B cell (primary cell): ENCODE results near the gene STAC. TPM values are rescaled to one million over a fixed set of nuclear protein-coding genes. Genes with fewer than 3 reads are reported as not detected.

Experiments
- ATAC-seq: fragments of 200-7000 bp; cut with Tn5 transposase; one replicate; pipeline ENCODE4 v1.10.0; 2021; ENCODE audit warnings: low read depth, mild to moderate bottlenecking, moderate number of reproducible peaks, moderate library complexity
- CTCF ChIA-PET: fragments of 350-600 bp; sonication (Branson Sonifier 250); formaldehyde crosslinking; loops from one replicate; lab custom pipeline; 2021; ENCODE audit warnings: antibody characterized with exemption, inconsistent platforms; lab: Charles Lee
- POLR2A ChIA-PET: fragments of 350-600 bp; sonication (Branson Sonifier 250); formaldehyde crosslinking; loops from one replicate; lab custom pipeline; 2021; ENCODE audit warnings: antibody characterized with exemption; lab: Charles Lee
- DNase-seq: peaks from one replicate; pipeline ENCODE4 v3.0.0; 2013
- H2AFZ ChIP-seq: 2 replicates; pipeline ENCODE4 v1.6.1; 2012; ENCODE audit warnings: mild to moderate bottlenecking, low read depth, low read length; ENCODE audit not compliant: insufficient read depth, poor library complexity, severe bottlenecking
- H3K27ac ChIP-seq, 2 donors: 1 replicate in 1 of 2; 2 replicates in 1 of 2; pipeline ENCODE4 v1.5.1; 2012 to 2013; ENCODE audit warnings: low read length in 2 of 2, mild to moderate bottlenecking in 2 of 2, moderate library complexity in 1 of 2
- H3K27me3 ChIP-seq, 4 experiments: fragments of 200-600 bp in 1 of 4; sonication (generic) in 1 of 4; replicated peaks in 1 of 4; 1 replicate in 2 of 4; 2 replicates in 2 of 4; pipeline versions ENCODE4 v1.6.1 to v1.7.0; 2013 to 2016; ENCODE audit warnings: low read length in 3 of 4, mild to moderate bottlenecking in 2 of 4, mixed read lengths in 1 of 4, moderate library complexity in 1 of 4; ENCODE audit not compliant: insufficient read depth in 4 of 4, control insufficient read depth in 3 of 4; ENCODE audit errors: control extremely low read depth in 1 of 4
- H3K36me3 ChIP-seq, 2 experiments: replicated peaks in 1 of 2; 1 replicate in 1 of 2; 2 replicates in 1 of 2; pipeline versions ENCODE4 v1.6.1 to v1.7.1; 2013; ENCODE audit warnings: low read length in 1 of 2; ENCODE audit not compliant: insufficient read depth in 2 of 2, control insufficient read depth in 1 of 2; ENCODE audit errors: control extremely low read depth in 1 of 2, extremely low read depth in 1 of 2
- H3K4me1 ChIP-seq, 2 donors: fragments of 200-600 bp in 1 of 2; sonication (generic) in 1 of 2; 1 replicate in 1 of 2; 2 replicates in 1 of 2; pipeline versions ENCODE4 v1.5.1 to v1.6.1; 2013 to 2017; ENCODE audit warnings: low read length in 2 of 2; ENCODE audit not compliant: control insufficient read depth in 2 of 2, insufficient read depth in 2 of 2
- H3K4me2 ChIP-seq: replicated peaks from 2 replicates; pipeline ENCODE3; 2012; ENCODE audit warnings: mild to moderate bottlenecking, low read depth, low read length; ENCODE audit not compliant: poor library complexity, severe bottlenecking
- H3K4me3 ChIP-seq, 5 experiments: fragments of 200-600 bp in 1 of 5; sonication (generic) in 1 of 5; 1 replicate in 3 of 5; 2 replicates in 2 of 5; pipeline versions ENCODE4 v1.5.1 to v1.7.0; 2011 to 2016; ENCODE audit warnings: low read length in 4 of 5, mild to moderate bottlenecking in 4 of 5, low read depth in 2 of 5, control low read depth in 1 of 5, moderate library complexity in 1 of 5; ENCODE audit not compliant: insufficient read depth in 1 of 5; ENCODE audit errors: control extremely low read depth in 1 of 5, extremely low read depth in 1 of 5
- H3K79me2 ChIP-seq: fragments of 200-600 bp; sonication (generic); one replicate; pipeline ENCODE4 v1.6.0; 2016; ENCODE audit warnings: low read length; ENCODE audit not compliant: control insufficient read depth, insufficient read depth
- H3K9ac ChIP-seq: fragments of 200-600 bp; sonication (generic); 2 replicates; pipeline ENCODE4 v1.6.1; 2017; ENCODE audit warnings: mild to moderate bottlenecking, low read length, moderate library complexity
- H3K9me3 ChIP-seq, 3 donors: one replicate each; pipeline versions ENCODE4 v1.6.1 to v1.7.1; 2013; ENCODE audit warnings: low read length in 2 of 3; ENCODE audit not compliant: control insufficient read depth in 2 of 3, insufficient read depth in 1 of 3; ENCODE audit errors: control extremely low read depth in 1 of 3
- H4K20me1 ChIP-seq: 2 replicates; pipeline ENCODE4 v1.6.0; 2012; ENCODE audit warnings: mild to moderate bottlenecking, low read length; ENCODE audit not compliant: insufficient read depth, control insufficient read depth, poor library complexity, severe bottlenecking
- H3K27ac Mint-ChIP-seq: one replicate; pipeline ENCODE4 v1.8.0; 2021; ENCODE audit warnings: mixed read lengths
- H3K27me3 Mint-ChIP-seq: one replicate; pipeline ENCODE4 v1.8.0; 2021; ENCODE audit warnings: mixed read lengths
- H3K4me1 Mint-ChIP-seq: one replicate; pipeline ENCODE4 v1.8.0; 2021; ENCODE audit warnings: mixed read lengths
- H3K4me3 Mint-ChIP-seq: one replicate; pipeline ENCODE4 v1.8.0; 2021; ENCODE audit warnings: mixed read lengths
- H3K9me3 Mint-ChIP-seq: one replicate; pipeline ENCODE4 v1.8.0; 2022; ENCODE audit warnings: mixed read lengths; ENCODE audit not compliant: insufficient read depth
- CTCF ChIP-seq: fragments of 200-600 bp; IDR thresholded peaks from one replicate; pipeline ENCODE4 v1.8.0; 2022; ENCODE audit warnings: antibody characterized with exemption, mild to moderate bottlenecking
- EZH2 ChIP-seq: IDR thresholded peaks from 2 replicates; pipeline ENCODE4 v1.6.1; 2012; ENCODE audit warnings: borderline replicate concordance, low read depth, mild to moderate bottlenecking, moderate library complexity, low read length; ENCODE audit not compliant: insufficient read depth, poor library complexity, severe bottlenecking
- WGBS: methylation state at CpG from one replicate; pipeline ENCODE4 v1.1.5; 2013; ENCODE audit warnings: missing lambda C conversion rate; ENCODE audit not compliant: insufficient coverage; 5-methylcytosine and 5-hydroxymethylcytosine counted together
- intact Hi-C: fragments of 100-400 bp; cut with micrococcal nuclease; formaldehyde crosslinking; loops from one replicate; pipeline ENCODE4 v1.10.0; 2022
- polyA plus RNA-seq: library from polyadenylated mRNA; depleted of rRNA; stranded (reverse); fragments of >200 nt; gene quantifications from 2 replicates; pipeline ENCODE4 v1.2.3, GENCODE V29; 2012
- total RNA-seq, 2 donors: library from RNA; stranded (reverse); fragments of 120-200 nt in 1 of 2; gene quantifications; 1 replicate in 1 of 2; 2 replicates in 1 of 2; pipeline versions ENCODE4 v1.2.3 to v1.2.4, GENCODE V29; 2013 to 2022

Gene STAC
- total and polyA plus RNA-seq, 2 donors (not counting 1 experiment from before 2014, with no cell fraction given) = not detected

- ChIA-PET POLR2A (no interaction called here), CTCF (no interaction called here)
- Histone ChIP-seq H3K27me3 (no peaks in the 10 kb centered on the region), H4K20me1 (no peaks in the 10 kb centered on the region), H3K4me3 (no peak overlapping the region), H3K27ac (no peak overlapping the region), H3K79me2 (no peaks in the 10 kb centered on the region), H3K9me3 (no peaks in the 10 kb centered on the region), H3K36me3 (no peaks in the 10 kb centered on the region), H3K9ac (no peak overlapping the region), H3K4me1 (no peaks in the 10 kb centered on the region), H3K4me2 (no peak overlapping the region), H2AFZ (no peak overlapping the region)
- TF ChIP-seq EZH2 (no peak), CTCF (no peak)
- no peak overlapping the region for H3K4me3 Mint-ChIP-seq
- 100% methylated on average over 1 of the region's 3 CpGs for whole genome bisulfite sequencing
- no peaks in the 10 kb centered on the region for H3K9me3 Mint-ChIP-seq
- no peak for ATAC-seq
- no peaks in the 10 kb centered on the region for H3K27me3 Mint-ChIP-seq
- no peak for DNase-seq
- no peak overlapping the region for H3K27ac Mint-ChIP-seq
- intact Hi-C loops = no loop called here
- H3K4me1 Mint-ChIP-seq = no peaks in the 10 kb centered on the region
Measured at GRCh38 chr3:36512555-36512954, 132.3 kb downstream of the STAC start.

- WGBS = 70% methylated on average over 1 of the region's 1 CpG
- no peaks in the 10 kb centered on the region for H3K27me3 Mint-ChIP-seq
- Histone ChIP-seq H3K79me2 (no peaks in the 10 kb centered on the region), H3K27ac (no peak overlapping the region), H3K4me3 (no peak overlapping the region), H4K20me1 (no peaks in the 10 kb centered on the region), H2AFZ (no peak overlapping the region), H3K4me1 (no peaks in the 10 kb centered on the region), H3K36me3 (no peaks in the 10 kb centered on the region), H3K4me2 (no peak overlapping the region), H3K27me3 (no peaks in the 10 kb centered on the region), H3K9ac (no peak overlapping the region), H3K9me3 (no peaks in the 10 kb centered on the region)
- no peak for TF ChIP-seq EZH2
- TF ChIP-seq CTCF = no peak
- ChIA-PET CTCF (no interaction called here), POLR2A (no interaction called here)
- H3K9me3 Mint-ChIP-seq = no peaks in the 10 kb centered on the region
- no peak overlapping the region for H3K27ac Mint-ChIP-seq
- H3K4me3 Mint-ChIP-seq = no peak overlapping the region
- ATAC-seq (no peak), DNase-seq (no peak)
- no peaks in the 10 kb centered on the region for H3K4me1 Mint-ChIP-seq
- intact Hi-C loops = no loop called here
Measured at GRCh38 chr3:36514171-36514570, 133.9 kb downstream of the STAC start.
